H1 (cell line): ENCODE measurements around the gene ARHGAP26.

ENCODE experiments used
- ATF2 ChIP-seq: IDR thresholded peaks from 2 replicates; pipeline ENCODE4 v1.6.1; 2012; ENCODE audit warnings: low read length, inconsistent platforms
- CTCF ChIP-seq, 3 experiments: IDR thresholded peaks; 1 replicate in 2 of 3; 2 replicates in 1 of 3; pipeline versions ENCODE4 v1.5.1 to v1.6.1; 2011; ENCODE audit warnings: low read length in 3 of 3, mild to moderate bottlenecking in 3 of 3, inconsistent platforms in 2 of 3, low read depth in 1 of 3, moderate library complexity in 1 of 3; ENCODE audit not compliant: insufficient read depth in 1 of 3; ENCODE audit errors: control extremely low read depth in 1 of 3

DNA sequence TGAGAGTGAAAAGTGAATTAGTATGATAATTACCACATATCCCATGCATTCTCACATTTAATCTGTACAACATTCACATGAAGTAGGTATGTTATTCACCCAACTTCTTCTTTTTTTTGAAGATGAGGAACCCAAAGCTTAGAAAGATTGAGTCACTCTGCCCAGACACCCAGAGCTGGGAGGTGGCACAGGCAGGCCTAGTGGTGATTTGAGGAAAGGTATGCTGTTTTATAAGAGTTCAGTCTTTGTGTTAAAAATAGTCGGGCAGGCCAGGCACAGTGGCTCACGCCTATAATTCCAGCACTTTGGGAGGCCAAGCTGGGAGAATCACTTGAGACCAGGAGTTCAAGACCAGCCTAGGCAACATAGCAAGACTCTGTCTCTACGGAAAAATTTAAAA, 348.0 kb downstream of the ARHGAP26 start:
- TF ChIP-seq CTCF (IDR thresholded peaks at IDR 0.05; ENCODE audit: control extremely low read depth in 1 of 3, insufficient read depth in 1 of 3, low read depth in 1 of 3, low read length in 3 of 3) (no peak), ATF2 (no peak)
